Spinal cord (tissue), 10 donors: Measurements from ENCODE around the gene USP43. TPM values are rescaled to one million over a fixed set of nuclear protein-coding genes. Genes with fewer than 3 reads are reported as not detected.

ENCODE experiments used
- DNase-seq, 6 donors: peaks; one replicate each; pipeline versions ENCODE4 v3.0.0 to v3.0.0-alpha.2; 2013 to 2015; ENCODE audit warnings: low spot score in 6 of 6, low read depth in 4 of 6
- H3K27ac ChIP-seq: one replicate; pipeline ENCODE4 v1.5.1; 2013; ENCODE audit warnings: low read depth, low read length, control low read depth
- H3K27me3 ChIP-seq: one replicate; pipeline ENCODE4 v1.6.1; 2013; ENCODE audit warnings: low read length; ENCODE audit not compliant: control insufficient read depth, insufficient read depth
- H3K36me3 ChIP-seq: one replicate; pipeline ENCODE4 v1.6.1; 2013; ENCODE audit warnings: low read length; ENCODE audit not compliant: control insufficient read depth, insufficient read depth
- H3K4me1 ChIP-seq: one replicate; pipeline ENCODE4 v1.6.1; 2013; ENCODE audit warnings: low read length; ENCODE audit not compliant: control insufficient read depth, insufficient read depth
- H3K4me3 ChIP-seq: one replicate; pipeline ENCODE4 v1.5.1; 2013; ENCODE audit warnings: low read depth, low read length, control low read depth
- H3K9me3 ChIP-seq: one replicate; pipeline ENCODE4 v1.6.1; 2013; ENCODE audit warnings: low read length; ENCODE audit not compliant: control insufficient read depth, insufficient read depth
- WGBS: methylation state at CpG from one replicate; pipeline ENCODE4 v1.1.5; 2013; ENCODE audit warnings: missing lambda C conversion rate; ENCODE audit not compliant: insufficient coverage; 5-methylcytosine and 5-hydroxymethylcytosine counted together
- polyA plus RNA-seq, 2 donors: library from polyadenylated mRNA; unstranded; fragments of 120-200 nt; gene quantifications; one replicate each; pipeline ENCODE4 v1.2.1, GENCODE V29; 2013; ENCODE audit not compliant: insufficient read length in 2 of 2
- total RNA-seq, 2 donors: library from RNA; depleted of rRNA in 1 of 2; stranded (reverse); fragments of 120-200 nt in 1 of 2; fragments of >200 nt in 1 of 2; gene quantifications; one replicate each; pipeline versions ENCODE4 v1.2.3 to v1.2.4, GENCODE V29; 2013 to 2014
- donor health status: healthy.

USP43 gene
- total and polyA plus RNA-seq, 4 donors, result 1.4 to 6.5 (median 4.9) TPM

DNA sequence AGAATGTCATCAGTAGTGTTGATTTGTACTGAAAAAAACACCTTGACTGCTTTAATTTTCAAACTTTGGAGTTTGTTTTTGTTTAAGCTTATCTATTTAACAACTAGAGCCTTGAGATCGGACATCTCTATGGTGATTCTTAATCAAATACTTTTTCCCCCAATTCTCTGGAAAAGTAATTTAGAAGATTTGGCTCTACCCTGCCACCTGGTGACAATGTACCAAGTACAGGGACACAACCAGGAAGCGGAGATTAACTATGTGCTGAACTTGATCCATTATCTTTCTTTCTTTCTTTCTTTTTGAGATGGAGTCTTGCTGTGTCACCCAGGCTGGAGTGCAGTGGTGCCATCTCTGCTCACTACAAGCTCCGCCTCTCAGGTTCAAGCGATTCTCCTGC, 30.8 kb downstream of the USP43 start:
- 75% methylated on average over 1 of the region's 4 CpGs for WGBS
- no peaks in the 10 kb centered on the region for H3K27me3 ChIP-seq
- no peak overlapping the region for H3K27ac ChIP-seq
- H3K4me1 ChIP-seq, result no peaks in the 10 kb centered on the region
- DNase-seq, result no peak
- H3K9me3 ChIP-seq, result no peaks in the 10 kb centered on the region
- no peaks in the 10 kb centered on the region for H3K36me3 ChIP-seq
- no peak overlapping the region for H3K4me3 ChIP-seq

DNA sequence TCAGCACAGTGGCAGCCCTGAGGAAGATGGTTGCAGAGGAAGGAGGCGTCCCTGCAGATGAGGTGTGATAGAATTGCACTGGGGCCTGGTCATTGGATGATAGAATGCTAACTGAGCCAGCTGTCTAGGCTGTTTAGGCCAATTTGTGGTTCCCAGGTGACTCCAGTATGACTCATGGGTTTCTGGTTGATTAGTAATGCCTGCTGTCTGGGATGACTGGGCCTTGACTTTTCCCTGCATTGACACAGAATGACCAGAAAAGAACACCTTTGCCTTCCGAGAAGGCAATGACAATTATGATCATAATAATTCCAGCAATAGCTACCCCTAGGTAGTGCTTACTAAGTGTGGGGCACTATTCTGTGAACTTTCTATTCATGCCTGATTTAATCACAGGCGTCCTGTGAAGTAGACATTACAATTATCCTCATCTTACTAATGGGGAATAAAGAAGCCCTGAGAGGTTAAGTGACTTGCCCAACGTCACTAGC, 31.5 kb downstream of the USP43 start:
- Histone ChIP-seq H3K36me3 (no peaks in the 10 kb centered on the region), H3K4me1 (no peaks in the 10 kb centered on the region), H3K9me3 (no peaks in the 10 kb centered on the region), H3K27me3 (no peaks in the 10 kb centered on the region), H3K27ac (no peak overlapping the region), H3K4me3 (no peak overlapping the region)
- DNase-seq, result no peak
- 88% methylated on average over 2 of the region's 4 CpGs for WGBS

- Histone ChIP-seq H3K9me3 (no peaks in the 10 kb centered on the region), H3K27me3 (no peaks in the 10 kb centered on the region), H3K4me1 (no peaks in the 10 kb centered on the region), H3K4me3 (no peak overlapping the region), H3K27ac (no peak overlapping the region), H3K36me3 (no peaks in the 10 kb centered on the region)
- 73% methylated on average over 7 of the region's 7 CpGs for WGBS
- no peak for DNase-seq
Observed at GRCh38 chr17:9677411-9677810, 32.1 kb downstream of the USP43 start.

GRCh38 chr17:9677896-9678295, 32.6 kb downstream of the USP43 start:
- 45% methylated on average over 2 of the region's 4 CpGs for WGBS
- H3K36me3 ChIP-seq, result no peaks in the 10 kb centered on the region
- no peak overlapping the region for H3K27ac ChIP-seq
- no peaks in the 10 kb centered on the region for H3K4me1 ChIP-seq
- no peak for DNase-seq
- no peaks in the 10 kb centered on the region for H3K27me3 ChIP-seq
- H3K4me3 ChIP-seq, result no peak overlapping the region
- no peaks in the 10 kb centered on the region for H3K9me3 ChIP-seq

DNA sequence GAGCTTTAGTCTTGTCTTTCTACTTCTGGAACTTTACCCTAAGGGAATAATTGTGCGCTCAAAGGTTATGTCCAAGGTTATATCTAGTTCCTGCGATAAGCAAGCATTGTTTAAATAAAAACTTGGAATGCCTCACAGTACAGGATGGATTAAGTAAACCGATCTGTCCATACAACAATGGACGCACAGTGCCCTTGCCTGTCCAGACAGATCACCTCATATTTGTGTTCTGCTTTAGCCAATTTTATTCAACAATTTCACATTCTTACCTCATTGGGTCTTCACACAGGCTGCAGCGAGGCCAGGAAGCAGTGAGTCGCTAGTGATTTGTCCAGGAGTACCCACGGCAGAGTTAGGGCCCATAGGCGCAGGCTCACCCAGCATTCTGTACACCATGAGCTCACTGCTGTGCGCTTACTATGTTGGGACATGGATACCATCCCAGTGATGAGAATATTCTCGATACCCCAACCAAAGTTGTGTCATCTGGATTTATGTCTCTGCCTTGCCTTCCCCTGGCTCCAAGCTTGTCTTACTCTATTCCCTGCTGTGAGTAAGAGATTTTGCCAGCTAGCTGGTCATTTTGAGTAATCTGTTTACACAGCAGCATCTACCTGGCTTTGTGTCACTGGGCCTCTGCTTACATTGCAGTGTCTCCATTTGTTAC, 39.8 kb downstream of the USP43 start:
- 79% methylated on average over 7 of the region's 10 CpGs for WGBS
- no peak for DNase-seq
- no peaks in the 10 kb centered on the region for H3K4me1 ChIP-seq
- no peaks in the 10 kb centered on the region for H3K9me3 ChIP-seq
- no peaks in the 10 kb centered on the region for H3K27me3 ChIP-seq
- H3K27ac ChIP-seq, result no peak overlapping the region
- no peak overlapping the region for H3K4me3 ChIP-seq
- H3K36me3 ChIP-seq, result no peaks in the 10 kb centered on the region

DNA sequence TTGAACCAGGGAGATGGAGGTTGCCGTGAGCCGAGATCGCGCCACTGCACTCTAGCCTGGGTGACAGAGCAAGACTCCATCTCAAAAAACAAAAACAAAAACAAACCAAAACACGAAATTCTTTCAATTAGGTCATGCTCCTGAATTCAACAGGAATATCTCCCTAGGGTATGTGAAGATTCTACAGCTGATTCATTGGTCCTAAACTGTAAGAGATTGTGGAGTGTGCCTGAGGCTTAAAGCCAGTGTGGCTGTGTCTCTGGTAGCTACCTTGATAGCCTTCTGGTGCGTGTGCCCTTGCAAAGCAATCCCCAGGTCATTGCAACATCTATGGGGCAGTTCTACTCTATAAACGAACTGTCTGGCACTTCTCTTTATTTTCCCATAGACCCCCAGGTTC, 48.4 kb downstream of the USP43 start:
- Histone ChIP-seq H3K36me3 (no peaks in the 10 kb centered on the region), H3K27me3 (no peaks in the 10 kb centered on the region), H3K4me3 (no peak overlapping the region), H3K9me3 (no peaks in the 10 kb centered on the region), H3K4me1 (no peaks in the 10 kb centered on the region), H3K27ac (no peak overlapping the region)
- DNase-seq, result no peak
- 92% methylated on average over 2 of the region's 7 CpGs for WGBS

DNA sequence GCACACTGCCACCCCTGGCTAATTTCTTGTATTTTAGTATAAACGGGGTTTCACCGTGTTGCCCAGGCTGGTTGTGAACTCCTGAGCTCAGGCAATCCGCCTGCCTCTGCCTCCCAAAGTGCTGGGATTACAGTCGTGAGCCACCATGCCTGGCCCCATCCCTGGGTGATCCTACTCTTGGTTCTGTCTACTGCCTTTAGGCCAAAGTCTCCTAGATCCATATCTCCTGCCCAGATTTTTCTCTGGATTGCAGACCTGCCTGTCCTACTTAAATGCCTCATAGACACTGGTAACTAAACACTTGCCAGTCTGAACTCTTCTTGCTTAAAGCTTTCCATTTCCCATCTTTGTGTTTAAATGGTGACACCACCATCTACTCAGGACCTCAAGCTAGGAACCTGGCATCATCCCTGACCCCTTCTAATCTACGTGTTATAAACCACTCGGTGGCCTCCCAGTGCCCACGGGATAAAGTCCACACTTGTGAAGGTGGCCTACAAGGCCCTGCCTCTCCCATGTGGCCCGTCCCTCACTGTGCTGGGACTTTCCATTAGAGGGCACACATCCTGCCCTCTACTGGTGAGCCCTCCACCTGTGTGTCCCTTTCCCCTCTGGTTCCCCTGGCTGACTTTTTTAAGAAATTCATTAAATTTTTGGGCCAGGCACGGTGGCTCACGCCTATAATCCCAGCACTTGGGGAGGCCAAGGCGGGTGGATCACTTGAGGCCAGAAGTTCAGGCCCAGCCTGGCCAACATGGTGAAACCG, 51.1 kb downstream of the USP43 start:
- H3K27ac ChIP-seq, result no peak overlapping the region
- H3K9me3 ChIP-seq, result no peaks in the 10 kb centered on the region
- H3K4me1 ChIP-seq, result no peaks in the 10 kb centered on the region
- no peak for DNase-seq
- WGBS, result 91% methylated on average over 12 of the region's 12 CpGs
- peaks cover 7% of the 10 kb centered on the region for H3K36me3 ChIP-seq
- no peaks in the 10 kb centered on the region for H3K27me3 ChIP-seq
- H3K4me3 ChIP-seq, result no peak overlapping the region

DNA sequence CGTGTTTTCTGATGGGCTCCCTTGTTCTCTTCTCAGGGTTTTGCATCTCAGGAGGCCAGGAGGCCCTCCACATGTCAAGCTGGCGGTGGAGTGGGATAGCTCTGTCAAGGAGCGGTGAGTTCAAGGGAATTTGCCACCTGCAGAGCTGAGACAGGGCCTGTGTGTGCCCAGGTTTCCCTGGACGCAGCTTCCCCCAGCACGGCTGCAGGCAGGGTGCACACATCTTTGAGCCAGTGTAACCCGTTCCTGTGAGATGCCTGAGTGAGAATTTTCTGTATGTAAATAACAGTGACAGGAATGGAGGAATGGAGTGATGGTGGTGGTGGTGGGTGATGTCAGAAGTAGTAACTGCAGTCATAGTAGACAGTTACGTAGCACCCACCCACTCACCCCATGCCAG, 54.8 kb downstream of the USP43 start:
- Histone ChIP-seq H3K27me3 (no peaks in the 10 kb centered on the region), H3K36me3 (peaks cover 7% of the 10 kb centered on the region), H3K4me3 (no peak overlapping the region), H3K27ac (no peak overlapping the region), H3K4me1 (no peaks in the 10 kb centered on the region), H3K9me3 (no peaks in the 10 kb centered on the region)
- no peak for DNase-seq
- 91% methylated on average over 6 of the region's 7 CpGs for WGBS

DNA sequence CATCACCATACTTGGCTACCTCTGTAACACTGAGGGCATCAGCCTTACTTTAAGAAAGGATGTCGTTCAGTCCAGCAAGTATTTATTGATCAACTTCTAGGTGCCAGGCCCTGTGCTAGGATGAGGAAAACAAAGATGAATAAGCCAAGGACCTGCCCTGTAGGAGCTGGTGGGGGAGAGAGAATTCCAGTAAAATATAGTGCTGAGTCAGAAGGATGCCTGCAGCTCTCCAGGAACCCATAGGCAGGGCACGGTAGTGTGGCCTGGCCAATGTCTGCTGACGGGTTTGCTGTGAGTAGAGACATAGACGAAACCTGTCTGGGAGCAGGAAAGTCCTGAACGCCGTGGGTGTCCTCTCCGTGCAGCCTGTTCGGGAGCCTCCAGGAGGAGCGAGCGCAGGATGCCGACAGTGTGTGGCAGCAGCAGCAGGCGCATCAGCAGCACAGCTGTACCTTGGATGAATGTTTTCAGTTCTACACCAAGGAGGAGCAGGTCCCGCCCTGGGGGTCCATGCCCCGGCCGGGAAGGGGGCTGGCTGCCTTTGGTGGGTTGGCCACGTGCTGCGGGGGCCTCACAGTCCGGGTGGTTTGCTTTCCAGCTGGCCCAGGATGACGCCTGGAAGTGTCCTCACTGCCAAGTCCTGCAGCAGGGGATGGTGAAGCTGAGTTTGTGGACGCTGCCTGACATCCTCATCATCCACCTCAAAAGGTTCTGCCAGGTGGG, 55.6 kb downstream of the USP43 start:
- WGBS, result 83% methylated on average over 19 of the region's 20 CpGs
- Histone ChIP-seq H3K36me3 (peaks cover 7% of the 10 kb centered on the region), H3K27ac (no peak overlapping the region), H3K4me1 (no peaks in the 10 kb centered on the region), H3K27me3 (no peaks in the 10 kb centered on the region), H3K4me3 (no peak overlapping the region), H3K9me3 (no peaks in the 10 kb centered on the region)
- DNase-seq, result no peak
